Testis (tissue), 2 donors: ENCODE results near the gene VPS8.

Experiments used
- POLR2A ChIP-seq: fragments of 450-650 bp; IDR thresholded peaks from one replicate; pipeline ENCODE4 v1.6.1; 2017; ENCODE audit warnings: antibody characterized with exemption, mild to moderate bottlenecking, moderate library complexity
- TF ChIP-seq, protein P1 (sequence below), 3 experiments: fragments of 450-650 bp in 2 of 3; fragments of 200-600 bp in 1 of 3; sonication (generic) in 1 of 3; IDR thresholded peaks; one replicate each; pipeline ENCODE4 v1.5.1; 2016 to 2019; ENCODE audit warnings: antibody characterized with exemption in 3 of 3, mild to moderate bottlenecking in 2 of 3, moderate library complexity in 1 of 3

DNA sequence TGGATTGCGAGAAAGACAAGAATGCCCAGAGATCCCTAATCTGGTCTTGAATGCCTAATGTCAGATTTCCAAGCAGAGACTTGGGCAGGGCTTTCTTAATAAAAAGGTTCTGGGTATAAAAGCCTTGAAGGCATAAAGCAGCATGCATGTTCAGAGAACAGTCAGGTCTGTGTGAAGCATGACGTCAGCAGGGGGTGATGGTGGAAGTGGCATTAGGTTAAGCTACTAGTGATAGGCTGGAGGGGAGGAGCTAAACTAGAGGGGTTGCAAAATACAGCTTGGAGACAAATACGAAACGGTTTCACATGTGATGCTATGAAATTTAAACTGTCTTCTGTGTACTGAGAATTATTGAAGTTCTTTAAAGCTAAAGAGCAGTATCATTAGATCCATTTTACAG, 125.6 kb downstream of the VPS8 start:
- TF ChIP-seq, protein P1, sequence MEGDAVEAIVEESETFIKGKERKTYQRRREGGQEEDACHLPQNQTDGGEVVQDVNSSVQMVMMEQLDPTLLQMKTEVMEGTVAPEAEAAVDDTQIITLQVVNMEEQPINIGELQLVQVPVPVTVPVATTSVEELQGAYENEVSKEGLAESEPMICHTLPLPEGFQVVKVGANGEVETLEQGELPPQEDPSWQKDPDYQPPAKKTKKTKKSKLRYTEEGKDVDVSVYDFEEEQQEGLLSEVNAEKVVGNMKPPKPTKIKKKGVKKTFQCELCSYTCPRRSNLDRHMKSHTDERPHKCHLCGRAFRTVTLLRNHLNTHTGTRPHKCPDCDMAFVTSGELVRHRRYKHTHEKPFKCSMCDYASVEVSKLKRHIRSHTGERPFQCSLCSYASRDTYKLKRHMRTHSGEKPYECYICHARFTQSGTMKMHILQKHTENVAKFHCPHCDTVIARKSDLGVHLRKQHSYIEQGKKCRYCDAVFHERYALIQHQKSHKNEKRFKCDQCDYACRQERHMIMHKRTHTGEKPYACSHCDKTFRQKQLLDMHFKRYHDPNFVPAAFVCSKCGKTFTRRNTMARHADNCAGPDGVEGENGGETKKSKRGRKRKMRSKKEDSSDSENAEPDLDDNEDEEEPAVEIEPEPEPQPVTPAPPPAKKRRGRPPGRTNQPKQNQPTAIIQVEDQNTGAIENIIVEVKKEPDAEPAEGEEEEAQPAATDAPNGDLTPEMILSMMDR (IDR thresholded peaks at IDR 0.05): no peak
- TF ChIP-seq POLR2A: no peak
